Aorta (tissue), 5 donors: ENCODE results near the gene VAV2. TPM values are rescaled to one million over a fixed set of nuclear protein-coding genes. Genes with fewer than 3 reads are reported as not detected.

Experiments
- ATAC-seq: fragments of 200-7000 bp; cut with Tn5 transposase; one replicate; pipeline ENCODE4 v1.9.1; 2022; ENCODE audit warnings: moderate library complexity; ENCODE audit not compliant: low FRiP score
- DNase-seq, 2 donors: peaks; one replicate each; pipeline ENCODE4 v3.0.0-alpha.2; 2020
- H3K27ac ChIP-seq, 2 donors: one replicate each; pipeline ENCODE4 v1.5.1; 2013; ENCODE audit warnings: low read length in 2 of 2, mild to moderate bottlenecking in 2 of 2, moderate library complexity in 2 of 2, control low read depth in 1 of 2, inconsistent platforms in 1 of 2, low read depth in 1 of 2
- H3K27me3 ChIP-seq, 2 donors: one replicate each; pipeline ENCODE4 v1.6.1; 2013; ENCODE audit warnings: control low read depth in 1 of 2, low read length in 1 of 2, mild to moderate bottlenecking in 1 of 2, moderate library complexity in 1 of 2; ENCODE audit not compliant: insufficient read depth in 2 of 2, control insufficient read depth in 1 of 2
- H3K36me3 ChIP-seq, 2 donors: one replicate each; pipeline ENCODE4 v1.6.1; 2013; ENCODE audit warnings: control low read depth in 1 of 2, low read length in 1 of 2, mild to moderate bottlenecking in 1 of 2; ENCODE audit not compliant: insufficient read depth in 2 of 2, control insufficient read depth in 1 of 2
- H3K4me1 ChIP-seq, 2 donors: one replicate each; pipeline ENCODE4 v1.6.1; 2013; ENCODE audit warnings: low read length in 2 of 2, control low read depth in 1 of 2, mild to moderate bottlenecking in 1 of 2, moderate library complexity in 1 of 2; ENCODE audit not compliant: insufficient read depth in 2 of 2, control insufficient read depth in 1 of 2
- H3K4me3 ChIP-seq, 2 donors: one replicate each; pipeline ENCODE4 v1.5.1; 2013; ENCODE audit warnings: low read length in 2 of 2, control low read depth in 1 of 2, mild to moderate bottlenecking in 1 of 2
- H3K9me3 ChIP-seq: one replicate; pipeline ENCODE4 v1.6.1; 2013; ENCODE audit warnings: mild to moderate bottlenecking, low read length; ENCODE audit not compliant: control insufficient read depth
- WGBS, 2 donors: extraction: QIAGEN DNeasy Blood & Tissue Kit; methylation state at CpG; one replicate each; pipeline ENCODE4 v1.1.7; 2013; 5-methylcytosine and 5-hydroxymethylcytosine counted together
- intact Hi-C, 2 donors: fragments of 100-400 bp; cut with DNase I; formaldehyde crosslinking; loops; one replicate each; pipeline versions ENCODE4 v1.14.2 to v1.15.0; 2022
- polyA plus RNA-seq, 2 donors: library from polyadenylated mRNA; stranded (reverse); fragments of 200-250 nt; gene quantifications; one replicate each; pipeline ENCODE4 v1.2.3, GENCODE V29; 2013
- total RNA-seq, 2 donors: library from RNA; stranded (reverse); fragmentation: NEBNext Ultra II Directional; extraction: Animal tissue kit (Norgen Biotek cat#: 25700); gene quantifications; one replicate each; pipeline ENCODE4 v1.2.1, GENCODE V29; 2021
- donor health status: healthy with polysubstance abuse.
- donor health status: Bipolar disorder and iron deficiency.
- donor health status: DM: no; HTN: no; CAD: no.
- donor health status: DM: no; HTN: no; CAD: no.
- donor health status: DM: yes; HTN: yes; CAD: no.

VAV2 gene
- total and polyA plus RNA-seq, 4 donors = 9.0 to 25.4 (median 11.8) TPM

GRCh38 chr9:133857639-133858038 is 134.5 kb downstream of the VAV2 start:
- WGBS, 2 donors = 93 to 95% methylated on average over 9 of the region's 9 CpGs
- ATAC-seq (no peak), DNase-seq (no peak)
- Histone ChIP-seq H3K27me3 (no peaks in the 10 kb centered on the region), H3K36me3 (no peaks in the 10 kb centered on the region), H3K4me3 (no peak overlapping the region), H3K4me1 (no peaks in the 10 kb centered on the region), H3K9me3 (no peaks in the 10 kb centered on the region), H3K27ac (no peak overlapping the region)
- intact Hi-C loops = no loop called here

- no peak for ATAC-seq
- 98% methylated on average over 12 of the region's 12 CpGs for WGBS, 2 donors
These were observed 135.3 kb downstream of the VAV2 start for GRCh38 chr9:133856798-133857197.

GRCh38 chr9:133855802-133856521 is 136.2 kb downstream of the VAV2 start:
- no peaks in the 10 kb centered on the region for H3K36me3 ChIP-seq
- H3K27me3 ChIP-seq = no peaks in the 10 kb centered on the region
- 85 to 87% methylated on average over 20 of the region's 20 CpGs for WGBS, 2 donors
- H3K27ac ChIP-seq = no peak overlapping the region
- ATAC-seq (no peak), DNase-seq (peak in 1 of 2 donors; percentile 74)
- H3K9me3 ChIP-seq = no peaks in the 10 kb centered on the region
- H3K4me3 ChIP-seq = no peak overlapping the region
- intact Hi-C loops = no loop called here
- no peaks in the 10 kb centered on the region for H3K4me1 ChIP-seq

More at GRCh38 chr9:133856798-133857197, 135.3 kb downstream of the VAV2 start:
- H3K36me3 ChIP-seq = no peaks in the 10 kb centered on the region
- H3K4me1 ChIP-seq = no peaks in the 10 kb centered on the region
- H3K27ac ChIP-seq = no peak overlapping the region
- intact Hi-C loops = no loop called here
- H3K4me3 ChIP-seq = no peak overlapping the region
- no peaks in the 10 kb centered on the region for H3K9me3 ChIP-seq
- H3K27me3 ChIP-seq = no peaks in the 10 kb centered on the region
- no peak for DNase-seq

GRCh38 chr9:133855371-133855770 is 136.8 kb downstream of the VAV2 start:
- intact Hi-C loops = no loop called here
- Histone ChIP-seq H3K27me3 (no peaks in the 10 kb centered on the region), H3K9me3 (no peaks in the 10 kb centered on the region), H3K27ac (no peak overlapping the region), H3K4me1 (no peaks in the 10 kb centered on the region), H3K4me3 (no peak overlapping the region), H3K36me3 (no peaks in the 10 kb centered on the region)
- no peak for DNase-seq
- WGBS, 2 donors = 85 to 87% methylated on average over 15 of the region's 15 CpGs
- ATAC-seq = no peak

- ATAC-seq (no peak), DNase-seq (no peak)
- WGBS, 2 donors = 85 to 90% methylated on average over 4 of the region's 4 CpGs
- no peaks in the 10 kb centered on the region for H3K27me3 ChIP-seq
- no peaks in the 10 kb centered on the region for H3K36me3 ChIP-seq
- no peak overlapping the region for H3K4me3 ChIP-seq
- no peak overlapping the region for H3K27ac ChIP-seq
- no peaks in the 10 kb centered on the region for H3K4me1 ChIP-seq
- no peaks in the 10 kb centered on the region for H3K9me3 ChIP-seq
- intact Hi-C loops = no loop called here
These were observed 137.4 kb downstream of the VAV2 start for GRCh38 chr9:133854765-133855164.

GRCh38 chr9:133854048-133854447 is 138.1 kb downstream of the VAV2 start:
- ATAC-seq = no peak
- Histone ChIP-seq H3K27ac (no peak overlapping the region), H3K4me1 (no peaks in the 10 kb centered on the region), H3K9me3 (no peaks in the 10 kb centered on the region), H3K27me3 (no peaks in the 10 kb centered on the region), H3K4me3 (no peak overlapping the region), H3K36me3 (no peaks in the 10 kb centered on the region)
- 89 to 93% methylated on average over 6 of the region's 6 CpGs for WGBS, 2 donors
- intact Hi-C loops = no loop called here
- DNase-seq = no peak

GRCh38 chr9:133853331-133853730 is 138.8 kb downstream of the VAV2 start:
- Histone ChIP-seq H3K27ac (no peak overlapping the region), H3K4me1 (no peaks in the 10 kb centered on the region), H3K27me3 (no peaks in the 10 kb centered on the region), H3K36me3 (no peaks in the 10 kb centered on the region), H3K9me3 (no peaks in the 10 kb centered on the region), H3K4me3 (no peak overlapping the region)
- DNase-seq (no peak), ATAC-seq (no peak)
- intact Hi-C loops = no loop called here
- WGBS, 2 donors = 84 to 92% methylated on average over 7 of the region's 7 CpGs

GRCh38 chr9:133852431-133852830 is 139.7 kb downstream of the VAV2 start:
- DNase-seq = no peak
- intact Hi-C loops = no loop called here
- Histone ChIP-seq H3K27ac (no peak overlapping the region), H3K36me3 (no peaks in the 10 kb centered on the region), H3K9me3 (no peaks in the 10 kb centered on the region), H3K4me1 (no peaks in the 10 kb centered on the region), H3K4me3 (no peak overlapping the region), H3K27me3 (no peaks in the 10 kb centered on the region)
- no peak for ATAC-seq
- WGBS, 2 donors = 93% methylated on average over 6 of the region's 6 CpGs

- H3K4me1 ChIP-seq = no peaks in the 10 kb centered on the region
- no peak for DNase-seq
- H3K27ac ChIP-seq = no peak overlapping the region
- WGBS, 2 donors = 83 to 94% methylated on average over 1 of the region's 1 CpG
- H3K36me3 ChIP-seq = no peaks in the 10 kb centered on the region
- H3K4me3 ChIP-seq = no peak overlapping the region
- no peak for ATAC-seq
- intact Hi-C loops = no loop called here
- no peaks in the 10 kb centered on the region for H3K9me3 ChIP-seq
- H3K27me3 ChIP-seq = no peaks in the 10 kb centered on the region
These were observed 140.4 kb downstream of the VAV2 start for GRCh38 chr9:133851693-133852092.
